ENCODE data around the gene LBX1.

Gene LBX1

DNA sequence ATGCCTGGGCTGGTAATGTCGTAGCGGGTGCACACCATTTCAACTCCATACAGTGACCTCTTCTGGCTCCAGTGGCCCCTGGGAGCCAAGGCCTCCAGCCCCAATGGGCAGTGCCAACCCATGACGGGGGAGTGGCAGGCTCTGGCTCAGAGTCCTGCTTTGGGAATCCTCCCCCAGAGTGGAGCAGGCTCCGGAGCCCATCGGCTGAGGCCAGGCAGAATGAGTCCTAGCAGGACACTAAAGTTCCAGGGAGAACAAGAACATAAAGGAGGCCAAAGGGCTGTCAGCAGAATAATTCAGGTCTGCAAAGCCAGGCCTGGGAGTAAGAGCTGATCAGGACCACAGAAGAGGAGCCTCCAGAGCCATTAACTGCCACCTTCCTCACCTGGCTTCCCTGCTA lies 33.3 kb downstream of the LBX1 start:
- no peaks in the 10 kb centered on the region for H3K36me3 Mint-ChIP-seq (ENCODE audit: low read depth)
- H3K4me3 Mint-ChIP-seq = no peak overlapping the region
- peaks cover 69% of the 10 kb centered on the region for H3K27me3 Mint-ChIP-seq (ENCODE audit: low read depth, poor library complexity)
- TF ChIP-seq, protein P1, sequence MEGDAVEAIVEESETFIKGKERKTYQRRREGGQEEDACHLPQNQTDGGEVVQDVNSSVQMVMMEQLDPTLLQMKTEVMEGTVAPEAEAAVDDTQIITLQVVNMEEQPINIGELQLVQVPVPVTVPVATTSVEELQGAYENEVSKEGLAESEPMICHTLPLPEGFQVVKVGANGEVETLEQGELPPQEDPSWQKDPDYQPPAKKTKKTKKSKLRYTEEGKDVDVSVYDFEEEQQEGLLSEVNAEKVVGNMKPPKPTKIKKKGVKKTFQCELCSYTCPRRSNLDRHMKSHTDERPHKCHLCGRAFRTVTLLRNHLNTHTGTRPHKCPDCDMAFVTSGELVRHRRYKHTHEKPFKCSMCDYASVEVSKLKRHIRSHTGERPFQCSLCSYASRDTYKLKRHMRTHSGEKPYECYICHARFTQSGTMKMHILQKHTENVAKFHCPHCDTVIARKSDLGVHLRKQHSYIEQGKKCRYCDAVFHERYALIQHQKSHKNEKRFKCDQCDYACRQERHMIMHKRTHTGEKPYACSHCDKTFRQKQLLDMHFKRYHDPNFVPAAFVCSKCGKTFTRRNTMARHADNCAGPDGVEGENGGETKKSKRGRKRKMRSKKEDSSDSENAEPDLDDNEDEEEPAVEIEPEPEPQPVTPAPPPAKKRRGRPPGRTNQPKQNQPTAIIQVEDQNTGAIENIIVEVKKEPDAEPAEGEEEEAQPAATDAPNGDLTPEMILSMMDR (IDR thresholded peaks at IDR 0.05) = no peak
- no peaks in the 10 kb centered on the region for H3K9me3 Mint-ChIP-seq
- H3K27ac Mint-ChIP-seq = no peak overlapping the region
- no peak for DNase-seq
- H3K4me1 Mint-ChIP-seq = peaks cover 11% of the 10 kb centered on the region

DNA sequence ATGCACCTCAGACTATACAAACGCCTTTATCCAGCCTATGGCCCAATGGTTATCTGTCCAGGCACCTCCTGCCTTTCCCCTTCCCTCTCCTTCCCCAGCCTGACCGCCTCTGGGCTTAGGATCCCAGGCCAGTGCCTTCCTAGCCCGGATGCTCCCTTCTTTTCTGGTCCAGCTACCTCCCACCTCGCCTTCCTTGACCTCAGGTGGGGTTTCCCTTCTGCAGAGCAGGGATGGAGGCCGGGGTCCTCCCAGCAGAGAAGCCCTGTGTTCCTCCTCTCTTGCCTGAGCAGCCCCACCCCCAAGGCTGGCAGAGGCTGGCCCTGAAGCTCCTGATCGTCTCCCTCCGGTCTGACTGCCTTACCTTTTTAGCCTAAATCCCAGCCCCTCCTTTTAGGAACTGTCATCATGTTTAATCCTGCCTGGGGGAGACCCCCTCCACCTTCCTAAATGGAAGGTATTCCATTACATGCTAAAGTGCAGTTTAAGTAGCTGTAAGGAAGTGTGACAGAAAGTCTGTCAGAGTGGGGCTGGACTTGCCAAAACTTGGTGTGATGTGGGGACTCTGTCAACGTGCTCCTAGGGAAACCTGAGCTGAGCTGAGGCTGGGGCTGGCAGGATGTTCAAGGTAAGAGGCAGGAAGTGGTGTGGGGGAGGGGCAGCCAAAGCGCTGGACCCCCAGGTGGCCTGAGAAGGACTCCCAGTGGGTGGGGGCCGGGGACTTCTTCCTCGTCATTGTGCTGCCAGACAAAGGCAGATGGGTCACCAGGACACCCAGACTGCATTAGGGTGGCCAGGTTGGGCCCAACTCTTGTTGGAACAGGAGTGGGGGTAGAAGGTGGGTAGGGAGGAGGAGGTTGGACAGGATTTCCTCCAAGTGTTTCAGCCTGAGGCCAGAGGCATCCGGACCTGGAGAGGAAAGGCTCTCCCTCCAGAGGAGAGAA lies 39.5 kb downstream of the LBX1 start:
- H3K36me3 Mint-ChIP-seq (ENCODE audit: low read depth) = no peaks in the 10 kb centered on the region
- H3K9me3 Mint-ChIP-seq = no peaks in the 10 kb centered on the region
- H3K4me1 Mint-ChIP-seq = peaks cover 26% of the 10 kb centered on the region
- H3K4me3 Mint-ChIP-seq = no peak overlapping the region
- peaks cover 33% of the 10 kb centered on the region for H3K27me3 Mint-ChIP-seq (ENCODE audit: low read depth, poor library complexity)
- TF ChIP-seq, protein P1 (IDR thresholded peaks at IDR 0.05) = no peak
- DNase-seq = peak; percentile 32
- no peak overlapping the region for H3K27ac Mint-ChIP-seq

DNA sequence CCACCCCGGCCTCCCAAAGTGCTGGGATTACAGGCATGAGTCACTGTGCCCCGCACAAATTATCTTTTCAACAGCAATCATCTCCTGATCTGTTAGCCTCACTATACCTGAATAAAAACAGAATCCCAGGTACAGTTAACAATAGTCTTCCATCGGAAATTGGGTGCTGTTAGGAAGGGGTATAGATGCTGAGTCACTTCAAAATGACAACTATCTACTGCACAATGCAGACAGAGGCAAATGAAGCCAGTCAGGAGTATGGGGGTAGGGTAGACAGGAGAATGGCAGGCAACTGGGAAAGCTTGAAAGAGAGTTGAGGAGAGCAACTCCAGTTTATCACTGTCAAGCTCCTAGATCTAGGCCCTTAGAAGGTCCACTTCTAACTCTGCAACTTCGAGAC lies 40.3 kb downstream of the LBX1 start:
- Mint-ChIP-seq H3K27me3 (ENCODE audit: low read depth, poor library complexity) (peaks cover 29% of the 10 kb centered on the region), H3K9me3 (no peaks in the 10 kb centered on the region), H3K4me3 (no peak overlapping the region), H3K36me3 (ENCODE audit: low read depth) (no peaks in the 10 kb centered on the region), H3K27ac (no peak overlapping the region), H3K4me1 (peaks cover 26% of the 10 kb centered on the region)
- no peak for DNase-seq
- TF ChIP-seq, protein P1 (IDR thresholded peaks at IDR 0.05) = no peak

DNA sequence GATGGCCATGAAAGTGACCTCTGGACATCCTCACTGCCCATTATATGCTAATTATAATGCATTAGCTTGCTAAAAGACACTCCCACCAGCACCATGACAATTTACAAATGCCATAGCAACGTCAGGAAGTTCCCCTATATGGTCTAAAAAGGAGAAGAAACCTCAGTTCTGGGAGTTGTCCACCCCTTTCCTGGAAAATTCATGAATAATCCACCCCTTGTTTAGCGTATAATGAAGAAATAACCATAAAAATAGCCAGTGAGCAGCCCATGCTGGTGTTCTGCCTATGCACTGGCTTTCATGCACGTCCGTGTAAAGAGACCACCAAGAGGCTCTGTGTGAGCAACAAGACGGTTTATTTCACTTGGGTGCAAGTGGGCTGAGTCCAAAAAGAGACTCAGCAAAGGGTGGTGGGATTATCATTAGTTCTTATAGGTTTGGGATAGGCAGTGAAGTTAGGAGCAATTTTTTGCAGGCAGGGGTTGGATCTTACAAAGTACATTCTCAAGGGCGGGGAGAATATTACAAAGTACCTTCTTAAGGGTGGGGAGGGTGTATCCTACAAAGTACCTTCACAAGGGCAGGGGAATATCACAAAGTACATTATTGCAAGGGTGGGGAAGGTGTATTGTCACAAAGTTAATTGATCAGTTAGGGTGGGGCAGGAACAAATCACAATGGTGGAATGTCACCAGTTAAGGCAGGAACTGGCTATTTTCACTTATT lies 45.6 kb downstream of the LBX1 start:
- Mint-ChIP-seq H3K36me3 (ENCODE audit: low read depth) (no peaks in the 10 kb centered on the region), H3K4me1 (no peaks in the 10 kb centered on the region), H3K27me3 (ENCODE audit: low read depth, poor library complexity) (peaks cover 36% of the 10 kb centered on the region), H3K4me3 (no peak overlapping the region), H3K27ac (no peak overlapping the region), H3K9me3 (no peaks in the 10 kb centered on the region)
- TF ChIP-seq, protein P1 (IDR thresholded peaks at IDR 0.05) = no peak
- no peak for DNase-seq

DNA sequence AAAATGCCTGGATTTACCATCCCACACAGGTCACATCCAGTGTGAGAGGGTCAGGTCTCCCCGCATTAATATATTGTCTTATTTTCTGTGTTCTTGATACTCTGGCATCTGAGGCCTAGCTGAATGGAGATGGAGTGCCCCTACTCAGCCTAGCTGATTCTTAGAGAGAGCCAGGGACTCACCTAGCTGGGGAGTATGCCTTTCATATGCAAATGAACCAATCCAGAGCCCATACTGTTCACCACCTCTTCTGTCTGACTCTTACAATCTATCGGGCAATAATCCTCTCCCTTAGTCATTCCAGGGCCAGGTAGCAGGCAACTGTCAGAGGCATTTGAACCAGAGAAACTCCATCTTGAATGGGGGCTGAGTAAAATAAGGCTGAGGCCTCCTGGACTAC lies 46.3 kb downstream of the LBX1 start:
- no peak for DNase-seq
- TF ChIP-seq, protein P1 (IDR thresholded peaks at IDR 0.05) = no peak
- no peak overlapping the region for H3K4me3 Mint-ChIP-seq
- peaks cover 43% of the 10 kb centered on the region for H3K27me3 Mint-ChIP-seq (ENCODE audit: low read depth, poor library complexity)
- H3K36me3 Mint-ChIP-seq (ENCODE audit: low read depth) = no peaks in the 10 kb centered on the region
- no peaks in the 10 kb centered on the region for H3K9me3 Mint-ChIP-seq
- no peak overlapping the region for H3K27ac Mint-ChIP-seq
- no peaks in the 10 kb centered on the region for H3K4me1 Mint-ChIP-seq
